ENCODE measurements around the gene ZNF513. TPM values are rescaled to one million over a fixed set of nuclear protein-coding genes. Genes with fewer than 3 reads are reported as not detected.

The ZNF513 gene
- total RNA-seq, 2 experiments from 2014 or later: 6.8 to 7.2 TPM

DNA sequence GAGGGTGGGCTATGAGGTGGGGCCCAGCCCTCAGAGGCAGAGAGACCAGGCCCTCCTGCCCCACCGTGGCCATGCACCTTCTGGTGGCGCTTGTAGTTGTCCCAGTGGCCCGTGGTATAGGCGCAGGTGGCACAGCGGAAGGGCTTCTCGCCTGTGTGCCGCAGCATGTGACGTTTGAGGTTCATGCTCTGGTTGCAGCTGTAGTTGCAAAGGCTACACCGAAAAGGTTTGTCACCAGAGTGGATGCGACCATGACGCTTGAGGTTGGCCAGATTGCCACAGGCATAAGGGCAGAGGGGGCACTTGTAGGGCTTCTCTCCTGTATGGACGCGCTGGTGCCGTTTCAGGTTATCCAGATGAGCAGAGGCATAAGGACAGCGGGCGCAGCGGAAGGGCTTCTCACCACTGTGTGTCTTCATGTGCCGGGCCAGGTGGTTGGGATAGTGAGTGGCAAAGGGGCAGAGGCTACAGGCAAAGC, 2.9 kb downstream of the ZNF513 start:
- peak overlapping the region; percentile 24 for H3K27ac Mint-ChIP-seq
- H3K9me3 Mint-ChIP-seq: no peaks in the 10 kb centered on the region
- H3K36me3 Mint-ChIP-seq (ENCODE audit: low read depth): peaks cover 69% of the 10 kb centered on the region
- H3K27me3 Mint-ChIP-seq: no peaks in the 10 kb centered on the region
- H3K4me1 Mint-ChIP-seq (ENCODE audit: low read depth): peaks cover 28% of the 10 kb centered on the region
- ChIA-PET POLR2A (interaction anchor here (3.2 to 4.8 kb wide), 2 partner anchors 8 kb away, joined by 8 to 59 read pairs; partner anchors contain the start of genes EIF2B4 and SNX17), CTCF (no interaction called here)
- ATAC-seq: no peak
- intact Hi-C loops (cut with micrococcal nuclease): no loop called here
- TF ChIP-seq, protein P1, sequence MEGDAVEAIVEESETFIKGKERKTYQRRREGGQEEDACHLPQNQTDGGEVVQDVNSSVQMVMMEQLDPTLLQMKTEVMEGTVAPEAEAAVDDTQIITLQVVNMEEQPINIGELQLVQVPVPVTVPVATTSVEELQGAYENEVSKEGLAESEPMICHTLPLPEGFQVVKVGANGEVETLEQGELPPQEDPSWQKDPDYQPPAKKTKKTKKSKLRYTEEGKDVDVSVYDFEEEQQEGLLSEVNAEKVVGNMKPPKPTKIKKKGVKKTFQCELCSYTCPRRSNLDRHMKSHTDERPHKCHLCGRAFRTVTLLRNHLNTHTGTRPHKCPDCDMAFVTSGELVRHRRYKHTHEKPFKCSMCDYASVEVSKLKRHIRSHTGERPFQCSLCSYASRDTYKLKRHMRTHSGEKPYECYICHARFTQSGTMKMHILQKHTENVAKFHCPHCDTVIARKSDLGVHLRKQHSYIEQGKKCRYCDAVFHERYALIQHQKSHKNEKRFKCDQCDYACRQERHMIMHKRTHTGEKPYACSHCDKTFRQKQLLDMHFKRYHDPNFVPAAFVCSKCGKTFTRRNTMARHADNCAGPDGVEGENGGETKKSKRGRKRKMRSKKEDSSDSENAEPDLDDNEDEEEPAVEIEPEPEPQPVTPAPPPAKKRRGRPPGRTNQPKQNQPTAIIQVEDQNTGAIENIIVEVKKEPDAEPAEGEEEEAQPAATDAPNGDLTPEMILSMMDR (IDR thresholded peaks at IDR 0.05): no peak
- DNase-seq: no peak
- peak overlapping the region; percentile 16 for H3K4me3 Mint-ChIP-seq

DNA sequence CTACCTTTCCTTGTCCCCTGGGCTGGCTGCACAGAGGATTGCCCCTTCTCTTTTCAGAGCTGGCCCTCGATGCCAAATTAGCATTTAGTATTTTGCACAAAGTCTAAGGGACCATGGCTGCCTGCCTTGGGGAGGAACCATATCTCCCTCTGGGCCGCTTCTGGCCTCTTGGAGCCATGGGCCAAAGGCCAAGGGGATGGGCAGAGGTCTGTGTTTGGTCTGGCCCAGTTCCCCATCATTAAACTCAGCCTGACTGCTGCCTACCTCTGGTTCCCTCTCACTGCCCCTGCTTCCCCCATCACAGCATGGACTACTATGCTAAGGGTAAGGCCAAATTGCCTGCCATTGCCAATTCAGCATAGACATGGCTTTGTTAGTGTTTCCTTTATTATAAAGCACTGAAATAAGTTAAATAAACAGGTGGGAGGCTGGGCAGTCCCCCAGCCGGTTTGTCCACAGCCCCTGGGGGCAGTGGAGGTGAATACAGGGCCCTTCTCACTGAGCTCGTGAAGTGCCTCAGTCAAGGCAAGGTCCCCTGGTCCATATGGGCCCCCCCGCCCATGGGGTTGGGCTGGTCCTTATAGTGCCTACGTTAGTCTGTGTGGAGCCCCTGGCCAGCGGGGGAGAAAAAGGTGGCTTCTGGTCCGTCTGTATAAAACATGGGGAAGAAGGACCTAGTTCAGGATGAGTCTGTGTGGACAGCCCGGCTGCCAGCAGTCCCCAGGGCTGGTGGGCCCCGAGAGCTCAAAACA, 3.5 kb downstream of the ZNF513 start:
- TF ChIP-seq, protein P1 (IDR thresholded peaks at IDR 0.05): no peak
- POLR2A ChIA-PET: interaction anchor here (3.2 kb wide), 1 partner anchor 8 kb away, joined by 8 read pairs; no protein-coding TSS in a partner anchor
- no peak for ATAC-seq
- Mint-ChIP-seq H3K36me3 (ENCODE audit: low read depth) (peaks cover 69% of the 10 kb centered on the region), H3K27me3 (no peaks in the 10 kb centered on the region), H3K4me3 (no peak overlapping the region), H3K27ac (no peak overlapping the region), H3K9me3 (no peaks in the 10 kb centered on the region), H3K4me1 (ENCODE audit: low read depth) (peaks cover 33% of the 10 kb centered on the region)
- no peak for DNase-seq
- intact Hi-C loops (cut with micrococcal nuclease): no loop called here
- CTCF ChIA-PET: no interaction called here

DNA sequence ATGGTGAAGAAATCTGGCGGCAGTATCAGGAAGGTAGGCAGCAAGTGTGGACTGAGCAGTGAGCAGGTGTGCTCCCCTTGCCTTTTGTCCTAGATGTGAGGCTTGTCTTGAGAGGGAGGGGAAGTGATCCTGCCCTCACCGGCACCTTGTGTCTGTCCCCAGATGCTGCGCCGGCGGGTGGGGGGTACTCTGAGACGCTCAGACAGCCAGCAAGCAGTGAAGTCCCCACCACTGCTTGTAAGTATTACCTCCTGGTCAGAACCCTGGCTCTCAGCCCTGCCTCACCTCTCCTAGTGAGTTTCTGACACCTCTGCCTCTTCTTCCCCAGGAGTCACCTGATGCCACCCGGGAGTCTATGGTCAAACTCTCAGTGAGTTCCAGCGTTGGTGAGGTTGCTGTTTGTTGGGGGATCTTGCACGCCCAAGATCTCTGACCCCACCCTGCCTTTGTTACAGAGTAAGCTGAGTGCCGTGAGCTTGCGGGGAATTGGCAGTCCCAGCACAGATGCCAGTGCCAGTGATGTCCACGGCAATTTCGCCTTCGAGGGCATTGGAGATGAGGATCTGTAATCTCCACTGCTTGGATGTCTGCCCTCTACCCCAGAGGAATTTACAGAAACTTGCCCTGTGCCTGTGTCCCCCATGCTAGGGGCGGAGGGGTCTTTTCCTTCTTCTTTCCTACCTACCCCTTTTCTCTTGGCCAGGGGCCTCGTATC, 4.2 kb downstream of the ZNF513 start:
- no peaks in the 10 kb centered on the region for H3K9me3 Mint-ChIP-seq
- intact Hi-C loops (cut with micrococcal nuclease): no loop called here
- H3K27me3 Mint-ChIP-seq: no peaks in the 10 kb centered on the region
- ATAC-seq (no peak), DNase-seq (no peak)
- peaks cover 66% of the 10 kb centered on the region for H3K36me3 Mint-ChIP-seq (ENCODE audit: low read depth)
- TF ChIP-seq, protein P1 (IDR thresholded peaks at IDR 0.05): no peak
- POLR2A ChIA-PET: interaction anchor here (3.2 kb wide), 1 partner anchor 9 kb away, joined by 8 read pairs; no protein-coding TSS in a partner anchor
- H3K4me3 Mint-ChIP-seq: no peak overlapping the region
- CTCF ChIA-PET: no interaction called here
- H3K4me1 Mint-ChIP-seq (ENCODE audit: low read depth): peaks cover 35% of the 10 kb centered on the region
- peak overlapping the region; percentile 5 for H3K27ac Mint-ChIP-seq

- ChIA-PET POLR2A (interaction anchor here (0.6 to 3.2 kb wide), 3 partner anchors 10 to 19 kb away, joined by 3 to 8 read pairs (median 3); partner anchors contain the start of gene GTF3C2), CTCF (no interaction called here)
- peaks cover 63% of the 10 kb centered on the region for H3K36me3 Mint-ChIP-seq (ENCODE audit: low read depth)
- ATAC-seq (no peak), DNase-seq (no peak)
- H3K27me3 Mint-ChIP-seq: no peaks in the 10 kb centered on the region
- H3K9me3 Mint-ChIP-seq: no peaks in the 10 kb centered on the region
- H3K27ac Mint-ChIP-seq: peak overlapping the region; percentile 5
- TF ChIP-seq, protein P1 (IDR thresholded peaks at IDR 0.05): no peak
- H3K4me1 Mint-ChIP-seq (ENCODE audit: low read depth): peaks cover 30% of the 10 kb centered on the region
- H3K4me3 Mint-ChIP-seq: no peak overlapping the region
- intact Hi-C loops (cut with micrococcal nuclease): no loop called here
These were observed 4.9 kb downstream of the ZNF513 start for GRCh38 chr2:27375513-27376099.

Data from activated CD8-positive, alpha-beta T cell treated with anti-CD3 and anti-CD28 coated beads for 36 hours (primary cell).